DMS153 treated with DMSO at 0.1 percent for 48 hours (cell line): Measurements from ENCODE around the gene KPNA2.
"Not testable (repeated sequence)": the region's sequence is repeated elsewhere in the genome, so short reads cannot be mapped to it uniquely, and the experiment has no call there.

ENCODE experiments used
- DNase-seq: peaks from one replicate; lab custom pipeline; 2025; ENCODE audit not compliant: unreplicated experiment; lab: John Stamatoyannopoulos, UW

The KPNA2 gene

GRCh38 chr17:68054296-68054900 is 18.9 kb downstream of the KPNA2 start:
- DNase-seq = no peak

- no peak for DNase-seq
These were observed 22.0 kb downstream of the KPNA2 start for GRCh38 chr17:68057531-68057952.

- no peak for DNase-seq
These were observed 24.8 kb downstream of the KPNA2 start for GRCh38 chr17:68060336-68060735.

DNA sequence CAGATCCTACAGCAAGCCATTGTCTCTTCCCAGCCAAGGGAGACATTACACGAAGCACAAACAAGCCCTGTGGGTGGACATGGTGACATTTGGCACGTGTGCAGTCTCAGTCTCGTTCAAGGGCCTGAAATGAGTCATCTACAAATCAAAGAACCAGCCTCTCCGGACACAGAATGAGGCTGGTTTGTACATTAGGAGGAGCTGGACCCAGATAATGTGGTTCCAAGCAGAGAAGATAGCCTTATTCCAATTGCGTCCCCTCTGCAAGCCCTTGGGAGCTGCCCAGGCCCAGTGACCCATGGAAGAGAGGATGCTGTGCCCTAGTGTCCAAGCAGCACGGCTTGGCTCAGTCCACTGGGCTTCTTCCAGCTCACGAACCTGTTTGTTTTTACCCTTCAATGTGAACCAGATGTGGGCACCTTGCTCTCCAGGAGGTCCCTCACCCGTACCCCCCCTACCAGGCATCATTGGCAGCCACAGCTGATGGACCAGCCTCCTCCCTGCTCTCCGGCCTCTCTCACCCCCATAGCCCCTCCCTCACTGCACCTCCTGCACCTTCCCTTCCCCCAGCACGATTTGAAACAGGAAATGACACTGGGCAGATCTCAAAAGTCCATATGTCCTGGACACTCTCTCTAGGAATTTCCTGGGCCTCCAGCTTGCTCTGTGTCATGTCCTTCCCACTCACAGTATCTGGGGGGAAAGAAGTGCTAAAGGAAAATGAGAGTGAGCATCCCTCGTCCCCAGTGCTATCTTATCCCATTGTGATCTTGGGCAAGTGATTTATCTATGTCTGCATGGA is 26.2 kb downstream of the KPNA2 start:
- no peak for DNase-seq

- not testable (repeated sequence) for DNase-seq
These were observed 29.8 kb downstream of the KPNA2 start for GRCh38 chr17:68065366-68065765.

DNA sequence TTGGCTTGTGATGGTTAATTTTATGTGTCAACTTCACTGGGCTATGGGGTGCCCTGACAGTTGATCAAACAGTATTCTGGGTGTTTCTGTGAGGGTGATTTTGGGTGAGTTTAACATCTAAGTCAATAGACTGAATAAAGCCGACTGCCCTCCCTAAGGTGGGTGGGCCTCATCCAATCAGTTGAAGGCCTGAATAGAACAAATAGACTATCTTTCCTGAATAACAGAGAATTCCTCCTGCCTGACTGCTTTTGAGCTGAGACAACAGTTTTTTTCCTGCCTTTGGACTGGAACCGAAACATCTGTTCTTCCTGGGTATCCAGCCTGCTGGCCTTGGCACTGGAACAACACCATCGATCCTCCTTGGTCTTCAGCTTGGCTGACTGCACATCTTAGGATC is 33.0 kb downstream of the KPNA2 start:
- not testable (repeated sequence) for DNase-seq

GRCh38 chr17:68070582-68071444 is 35.3 kb downstream of the KPNA2 start:
- not testable (repeated sequence) for DNase-seq

DNA sequence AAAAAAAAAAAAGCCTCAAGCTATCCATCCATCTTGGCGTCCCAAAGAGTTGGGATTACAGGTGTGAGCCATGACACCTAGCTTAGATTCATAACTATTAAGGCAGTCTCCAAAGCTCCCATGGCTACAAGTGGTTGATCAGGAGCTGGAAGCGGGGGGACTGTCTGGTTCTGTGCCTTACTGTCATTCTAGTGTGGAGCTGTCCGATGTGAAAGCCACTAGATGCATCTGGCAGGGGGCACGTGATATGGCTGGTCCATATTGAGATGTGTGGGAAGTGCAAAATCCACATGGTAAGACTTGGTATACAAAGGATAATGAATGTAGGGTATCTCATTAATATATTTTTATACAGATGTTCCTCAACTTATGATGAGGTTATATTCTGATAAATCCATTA is 38.7 kb downstream of the KPNA2 start:
- DNase-seq = no peak

DNA sequence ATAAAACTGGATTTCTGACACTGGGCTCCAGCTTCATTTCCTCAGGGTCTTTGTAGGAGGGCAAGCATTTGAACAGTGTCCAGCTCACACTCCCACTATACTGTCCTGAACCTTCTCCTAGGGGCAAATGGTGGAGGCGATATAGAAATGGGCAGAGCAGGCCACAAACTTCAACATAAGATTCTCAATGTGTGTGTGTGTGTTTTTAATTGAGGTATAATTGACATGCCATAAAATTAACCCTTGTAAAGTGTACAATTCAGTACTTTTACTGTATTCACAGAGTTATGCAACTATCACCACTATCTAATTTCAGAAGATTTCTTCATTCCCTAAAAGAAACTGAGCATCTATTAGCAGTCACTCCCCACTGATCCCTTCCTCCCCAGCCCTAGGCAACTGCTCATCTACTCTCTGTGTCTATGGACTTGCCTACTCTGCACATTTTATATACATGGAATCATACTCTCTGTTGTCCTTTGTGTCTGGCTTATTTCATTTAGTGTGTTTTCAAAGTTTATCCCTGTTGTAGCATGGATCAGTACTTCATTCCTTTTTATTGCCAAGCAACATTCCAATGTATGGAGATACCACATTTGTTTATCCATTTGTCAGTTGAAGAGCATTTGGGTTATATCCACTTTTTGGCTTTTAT is 40.5 kb downstream of the KPNA2 start:
- not testable (repeated sequence) for DNase-seq

- DNase-seq = not testable (repeated sequence)
These were observed 42.0 kb downstream of the KPNA2 start for GRCh38 chr17:68077498-68077897.

GRCh38 chr17:68080411-68081150 is 45.0 kb downstream of the KPNA2 start:
- no peak for DNase-seq

DNA sequence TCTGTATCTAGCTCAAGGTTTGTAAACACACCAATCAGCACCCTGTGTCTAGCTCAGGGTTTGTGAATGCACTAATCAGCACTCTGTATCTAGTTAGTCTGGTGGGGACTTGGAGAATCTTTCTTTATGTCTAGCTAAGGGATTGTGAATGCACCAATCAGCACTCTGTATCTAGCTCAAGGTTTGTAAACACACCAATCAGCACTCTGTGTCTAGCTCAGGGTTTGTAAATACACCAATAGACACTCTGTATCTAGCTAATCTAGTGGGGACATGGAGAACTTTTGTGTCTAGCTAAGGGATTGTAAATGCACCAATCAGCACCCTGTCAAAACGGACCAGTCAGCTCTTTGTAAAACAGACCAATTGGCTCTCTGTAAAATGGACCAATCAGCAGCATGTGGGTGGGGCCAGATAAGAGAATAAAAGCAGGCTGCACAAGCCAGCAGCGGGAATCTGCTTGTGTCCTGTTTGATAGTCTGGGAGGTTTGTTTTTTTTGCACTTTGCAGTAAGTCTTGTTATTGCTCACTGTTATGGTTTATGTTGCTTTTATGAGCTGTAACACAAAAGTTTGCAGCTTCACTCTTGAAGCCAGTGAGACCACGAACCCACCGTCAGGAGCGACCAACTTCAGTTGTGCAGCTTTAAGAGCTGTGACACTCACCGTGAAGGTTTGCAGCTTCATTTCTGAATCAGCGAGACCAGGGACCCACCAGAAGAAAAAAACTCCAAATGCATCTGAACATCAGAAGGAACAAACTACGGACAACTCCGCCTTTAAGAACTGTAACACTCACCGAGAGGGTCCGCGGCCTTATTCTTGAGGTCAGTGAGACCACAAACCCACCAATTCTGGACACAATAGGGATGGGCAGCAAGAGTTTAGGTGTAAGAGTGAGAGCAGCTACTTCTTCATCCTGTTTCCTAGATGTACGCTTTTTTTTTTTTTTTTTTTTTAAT is 46.0 kb downstream of the KPNA2 start:
- DNase-seq = not testable (repeated sequence)

DNA sequence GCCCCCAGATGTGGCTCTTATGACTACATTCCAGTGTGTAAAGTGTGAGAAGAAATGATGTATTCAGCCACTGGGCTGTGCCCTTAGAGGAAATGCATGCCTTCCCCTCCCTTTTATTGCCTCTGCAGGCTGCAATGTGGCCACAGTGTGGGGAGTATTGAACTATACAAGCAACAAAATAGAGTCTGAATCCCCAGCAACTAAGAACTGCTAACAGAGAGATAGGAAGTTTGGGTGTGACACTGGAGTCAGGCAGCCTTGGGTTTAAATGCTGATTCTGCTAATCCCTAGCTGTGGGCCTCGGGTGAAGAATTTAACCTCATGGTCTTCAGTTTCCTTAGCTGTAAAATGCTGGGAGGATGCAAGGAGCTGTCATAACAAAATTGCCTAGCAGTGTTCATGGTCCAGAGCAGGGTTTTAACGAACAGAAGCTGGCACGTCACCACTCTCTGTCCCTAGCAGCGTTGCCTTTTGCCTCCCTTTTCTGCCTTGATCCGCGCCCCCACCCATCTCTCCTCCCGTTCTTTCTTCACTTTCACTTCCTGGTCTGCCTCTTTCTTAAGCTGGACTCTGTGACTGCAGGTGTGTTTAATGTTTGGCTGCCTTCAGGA is 50.3 kb downstream of the KPNA2 start:
- DNase-seq = no peak

DNA sequence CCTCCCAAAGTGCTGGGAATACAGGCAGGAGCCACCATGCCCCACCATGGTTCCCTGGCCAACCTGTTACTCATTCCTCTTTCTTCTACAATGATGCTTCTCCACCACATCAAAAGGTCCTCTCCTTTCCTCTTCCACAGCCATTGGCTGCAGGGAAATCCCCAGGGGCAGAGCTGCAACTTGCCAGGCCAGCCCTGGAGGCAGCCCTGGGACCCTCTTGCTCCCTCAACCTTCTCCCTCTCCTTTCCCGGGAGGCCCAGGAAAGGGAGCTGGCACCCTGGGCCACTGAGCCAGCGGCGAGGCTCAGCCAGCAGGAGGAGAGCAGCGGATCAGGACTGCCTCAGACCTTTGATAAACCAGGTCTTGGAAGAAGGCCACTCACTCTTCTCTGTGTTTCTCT is 51.1 kb downstream of the KPNA2 start:
- not testable (repeated sequence) for DNase-seq

GRCh38 chr17:68087131-68087623 is 51.6 kb downstream of the KPNA2 start:
- not testable (repeated sequence) for DNase-seq

DNA sequence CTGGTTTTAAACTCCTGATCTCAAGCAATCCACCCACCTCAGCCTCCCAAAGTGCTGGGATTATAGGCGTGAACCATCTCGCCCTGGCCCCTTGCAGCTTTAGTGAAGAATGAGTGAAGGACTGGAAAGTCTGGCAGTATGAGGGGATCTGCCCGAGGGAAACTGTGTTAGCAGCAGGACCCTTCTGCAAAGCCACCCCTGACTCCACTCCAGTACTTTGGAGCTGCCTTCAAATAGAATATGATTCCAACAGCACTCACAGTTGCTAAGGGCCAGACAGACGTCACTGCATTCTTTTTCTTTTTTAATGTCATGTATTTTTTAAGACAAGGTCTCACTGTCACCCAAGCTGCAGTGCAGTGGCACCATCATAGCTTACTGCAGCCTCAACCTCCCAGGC is 52.3 kb downstream of the KPNA2 start:
- no peak for DNase-seq

DNA sequence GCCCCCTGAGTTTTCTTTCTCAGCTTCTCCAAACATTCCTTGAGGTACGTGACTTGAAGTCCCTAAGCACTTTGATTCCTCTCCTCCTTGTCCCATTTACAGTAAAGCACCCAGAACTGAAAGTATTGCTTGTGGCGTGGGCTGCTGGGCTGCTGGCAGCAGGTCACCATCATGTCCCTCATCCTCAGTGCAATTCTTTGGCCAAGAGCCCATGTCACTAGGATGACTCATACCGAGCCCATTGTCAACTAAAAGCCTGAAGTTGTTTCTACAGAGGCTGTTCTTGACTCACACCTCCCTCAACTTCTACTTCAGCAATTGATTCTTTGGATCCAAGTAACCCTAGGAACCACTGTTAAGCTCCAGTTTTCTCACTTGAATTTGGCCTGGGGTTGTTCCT is 54.3 kb downstream of the KPNA2 start:
- DNase-seq = no peak

DNA sequence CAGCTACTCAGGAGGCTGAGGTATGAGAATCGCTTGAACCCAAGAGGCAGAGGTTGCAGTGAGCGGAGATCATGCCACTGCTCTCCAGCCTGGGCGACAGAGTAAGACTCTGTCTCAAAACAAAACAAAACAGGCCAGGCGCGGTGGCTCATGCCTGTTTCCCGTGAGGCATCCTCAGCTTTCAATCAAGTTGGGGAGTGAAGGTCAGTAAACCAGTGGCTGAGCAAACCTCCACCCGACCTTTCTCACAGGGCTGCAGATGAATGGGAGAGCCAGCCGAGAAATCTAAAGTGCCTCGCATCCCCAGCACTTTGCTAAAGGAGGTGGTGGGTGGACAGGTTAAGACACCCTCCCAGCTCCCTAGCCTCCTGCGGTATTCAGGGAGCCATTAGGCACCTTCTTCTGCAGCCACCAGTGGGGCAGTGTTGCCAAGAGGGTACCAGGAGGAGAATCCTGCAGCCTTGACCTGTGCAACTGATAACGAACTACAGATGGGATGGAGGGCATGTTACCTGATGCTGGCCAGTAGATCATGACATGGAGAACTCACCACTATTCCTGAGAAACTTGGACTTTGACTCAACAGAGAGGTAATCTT is 59.0 kb downstream of the KPNA2 start:
- DNase-seq = no peak
